WTC11 (cell line): Measurements from ENCODE around the gene TWIST1. TPM values are rescaled to one million over a fixed set of nuclear protein-coding genes. Genes with fewer than 3 reads are reported as not detected.

Experiments
- ATAC-seq: fragments of 200-7000 bp; cut with Tn5 transposase; 2 replicates; pipeline ENCODE4 v1.10.0; 2021; ENCODE audit warnings: mild to moderate bottlenecking, moderate library complexity
- CTCF ChIA-PET: fragments of 300-600 bp; sonication (Branson Sonifier 250); formaldehyde crosslinking; loops from one replicate; lab custom pipeline; 2021; ENCODE audit warnings: antibody characterized with exemption; lab: Charles Lee
- POLR2A ChIA-PET: fragments of 350-600 bp; sonication (Branson Sonifier 250); formaldehyde crosslinking; loops from one replicate; lab custom pipeline; 2021; ENCODE audit warnings: antibody characterized with exemption; lab: Charles Lee
- DNase-seq: peaks from one replicate; pipeline ENCODE4 v3.0.0; 2021; ENCODE audit warnings: low spot score
- H3K27ac Mint-ChIP-seq: 2 replicates; pipeline ENCODE4 v1.8.0; 2021; ENCODE audit warnings: mixed read lengths
- H3K27me3 Mint-ChIP-seq: 2 replicates; pipeline ENCODE4 v1.8.0; 2021; ENCODE audit warnings: low read depth, mild to moderate bottlenecking, moderate library complexity, mixed read lengths
- H3K36me3 Mint-ChIP-seq: 2 replicates; pipeline ENCODE4 v1.8.0; 2021; ENCODE audit warnings: mixed read lengths
- H3K4me1 Mint-ChIP-seq: 2 replicates; pipeline ENCODE4 v1.8.0; 2022; ENCODE audit warnings: mixed read lengths
- H3K4me3 Mint-ChIP-seq: 2 replicates; pipeline ENCODE4 v1.8.0; 2021; ENCODE audit warnings: mild to moderate bottlenecking, moderate library complexity, mixed read lengths
- H3K9me3 Mint-ChIP-seq: 2 replicates; pipeline ENCODE4 v1.8.0; 2021; ENCODE audit warnings: mixed read lengths
- ATF1 ChIP-seq: sonication (generic); formaldehyde crosslinking; IDR thresholded peaks from 2 replicates; pipeline ENCODE4 v1.8.1; 2023; ENCODE audit warnings: mild to moderate bottlenecking, moderate library complexity, missing genetic modification reagents
- ATF6 ChIP-seq: sonication (generic); formaldehyde crosslinking; IDR thresholded peaks from 2 replicates; pipeline ENCODE4 v1.8.1; 2023; ENCODE audit warnings: mild to moderate bottlenecking, missing genetic modification reagents
- GRHL2 ChIP-seq: fragments of 250-450 bp; sonication (Bioruptor Pico); IDR thresholded peaks from 2 replicates; pipeline ENCODE4 v1.8.0; 2022; ENCODE audit warnings: mild to moderate bottlenecking, moderate library complexity; ENCODE audit not compliant: insufficient replicate concordance, severe bottlenecking
- HMGA2 ChIP-seq: fragments of 250-450 bp; sonication (Bioruptor Pico); IDR thresholded peaks from 2 replicates; pipeline ENCODE4 v1.4.0; 2021; ENCODE audit warnings: mild to moderate bottlenecking, moderate library complexity
- NFE2L1 ChIP-seq: sonication (generic); formaldehyde crosslinking; IDR thresholded peaks from 2 replicates; pipeline ENCODE4 v1.8.1; 2023; ENCODE audit warnings: missing genetic modification reagents
- NR3C1 ChIP-seq: sonication (generic); formaldehyde crosslinking; conservative IDR thresholded peaks from 2 replicates; pipeline ENCODE4 v1.8.1; 2023; ENCODE audit warnings: low read depth, mild to moderate bottlenecking, missing genetic modification reagents
- RELA ChIP-seq: sonication (generic); formaldehyde crosslinking; IDR thresholded peaks from 2 replicates; pipeline ENCODE4 v1.8.1; 2022; ENCODE audit warnings: missing genetic modification reagents, mild to moderate bottlenecking, borderline replicate concordance
- SMAD3 ChIP-seq: sonication (generic); formaldehyde crosslinking; IDR thresholded peaks from 2 replicates; pipeline ENCODE4 v1.8.0; 2022; ENCODE audit warnings: missing genetic modification reagents, mild to moderate bottlenecking, borderline replicate concordance
- SOX15 ChIP-seq: fragments of 250-450 bp; sonication (Bioruptor Pico); IDR thresholded peaks from 2 replicates; pipeline ENCODE4 v1.9.0; 2021; ENCODE audit warnings: mild to moderate bottlenecking
- TCF7 ChIP-seq: sonication (generic); formaldehyde crosslinking; IDR thresholded peaks from 2 replicates; pipeline ENCODE4 v1.8.0; 2022; ENCODE audit warnings: mild to moderate bottlenecking, low read depth, missing genetic modification reagents, moderate library complexity
- total RNA-seq: library from RNA; stranded (reverse); gene quantifications from 3 replicates; pipeline ENCODE4 v1.2.3, GENCODE V29; 2021
- TF ChIP-seq, protein P1 (sequence below): sonication (generic); formaldehyde crosslinking; IDR thresholded peaks from 2 replicates; pipeline ENCODE4 v1.8.1; 2023; ENCODE audit warnings: mild to moderate bottlenecking, missing genetic modification reagents, moderate library complexity
- TF ChIP-seq, protein P2 (sequence below): sonication (generic); formaldehyde crosslinking; IDR thresholded peaks from 2 replicates; pipeline ENCODE4 v1.8.0; 2022; ENCODE audit warnings: missing genetic modification reagents
- TF ChIP-seq, protein P3 (sequence below): fragments of 250-450 bp; sonication (Bioruptor Pico); conservative IDR thresholded peaks from 2 replicates; pipeline ENCODE4 v1.9.0; 2021; ENCODE audit warnings: mild to moderate bottlenecking
- TF ChIP-seq, protein P4 (sequence below): fragments of 250-450 bp; sonication (Bioruptor Pico); IDR thresholded peaks from 2 replicates; pipeline ENCODE4 v1.8.0; 2021; ENCODE audit warnings: mild to moderate bottlenecking

TWIST1 gene
- total RNA-seq, 1 experiment from 2014 or later, result not detected

GRCh38 chr7:19107081-19107355 lies 10.4 kb downstream of the TWIST1 start (continued):
- TF ChIP-seq, protein P1, sequence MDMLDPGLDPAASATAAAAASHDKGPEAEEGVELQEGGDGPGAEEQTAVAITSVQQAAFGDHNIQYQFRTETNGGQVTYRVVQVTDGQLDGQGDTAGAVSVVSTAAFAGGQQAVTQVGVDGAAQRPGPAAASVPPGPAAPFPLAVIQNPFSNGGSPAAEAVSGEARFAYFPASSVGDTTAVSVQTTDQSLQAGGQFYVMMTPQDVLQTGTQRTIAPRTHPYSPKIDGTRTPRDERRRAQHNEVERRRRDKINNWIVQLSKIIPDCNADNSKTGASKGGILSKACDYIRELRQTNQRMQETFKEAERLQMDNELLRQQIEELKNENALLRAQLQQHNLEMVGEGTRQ, result no peak
- TF ChIP-seq SOX15 (CRISPR knock-in tag), result no peak
- no peak for TF ChIP-seq HMGA2 (CRISPR knock-in tag)
- no peak for TF ChIP-seq TCF7 (CRISPR knock-in tag)

DNA sequence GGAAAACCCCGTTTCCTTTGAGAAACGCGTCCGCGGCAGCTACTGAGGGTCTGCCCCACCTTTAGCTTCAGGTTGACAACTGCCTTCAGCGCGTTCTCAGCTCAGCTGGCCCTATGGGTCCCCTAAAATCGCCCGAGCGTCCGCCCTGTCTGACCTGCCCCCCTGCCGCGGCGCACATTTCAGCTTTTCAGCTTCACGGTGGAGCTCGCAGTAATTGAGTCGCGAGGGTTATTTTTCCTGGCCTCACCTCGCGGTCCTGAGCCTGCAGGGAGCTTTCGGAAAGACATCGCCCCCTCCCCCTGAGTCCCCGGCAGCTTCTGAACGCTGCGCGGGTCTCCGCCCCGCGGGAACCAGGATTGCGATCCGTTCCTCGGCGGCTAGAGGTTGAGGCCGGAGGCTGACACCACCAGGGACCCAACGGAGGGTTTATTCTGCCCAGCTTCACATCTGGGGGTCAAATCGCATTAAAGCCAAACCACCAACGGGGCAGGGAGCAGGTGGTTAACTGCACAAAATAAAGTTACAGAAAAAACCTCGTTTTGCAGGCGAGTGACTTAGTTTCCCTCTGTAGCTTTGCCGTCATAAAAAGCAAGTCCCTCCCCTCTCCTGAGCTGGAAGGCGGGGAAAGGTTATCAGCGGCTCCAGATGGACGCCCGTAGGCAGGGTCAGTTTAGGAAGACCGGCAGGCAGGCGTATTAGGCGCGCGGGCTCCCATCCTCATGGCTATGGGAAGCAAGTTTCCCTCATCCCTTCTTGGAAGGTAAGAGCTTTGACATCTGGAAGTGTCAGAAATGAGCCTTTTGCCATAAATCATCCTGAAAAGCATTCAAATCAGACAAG lies 11.0 kb downstream of the TWIST1 start:
- Mint-ChIP-seq H3K27ac (no peak overlapping the region), H3K4me1 (peaks cover 59% of the 10 kb centered on the region), H3K9me3 (no peaks in the 10 kb centered on the region), H3K27me3 (peaks cover 100% of the 10 kb centered on the region), H3K36me3 (no peaks in the 10 kb centered on the region), H3K4me3 (peak overlapping the region; percentile 76)
- POLR2A ChIA-PET, result interaction anchor here (1.7 kb wide), 1 partner anchor 10 kb away, joined by 6 read pairs; the partner anchor contains the start of gene TWIST1
- no peak for TF ChIP-seq RELA (CRISPR knock-in tag)
- no peak for TF ChIP-seq ATF6 (CRISPR knock-in tag)
- TF ChIP-seq, protein P2, sequence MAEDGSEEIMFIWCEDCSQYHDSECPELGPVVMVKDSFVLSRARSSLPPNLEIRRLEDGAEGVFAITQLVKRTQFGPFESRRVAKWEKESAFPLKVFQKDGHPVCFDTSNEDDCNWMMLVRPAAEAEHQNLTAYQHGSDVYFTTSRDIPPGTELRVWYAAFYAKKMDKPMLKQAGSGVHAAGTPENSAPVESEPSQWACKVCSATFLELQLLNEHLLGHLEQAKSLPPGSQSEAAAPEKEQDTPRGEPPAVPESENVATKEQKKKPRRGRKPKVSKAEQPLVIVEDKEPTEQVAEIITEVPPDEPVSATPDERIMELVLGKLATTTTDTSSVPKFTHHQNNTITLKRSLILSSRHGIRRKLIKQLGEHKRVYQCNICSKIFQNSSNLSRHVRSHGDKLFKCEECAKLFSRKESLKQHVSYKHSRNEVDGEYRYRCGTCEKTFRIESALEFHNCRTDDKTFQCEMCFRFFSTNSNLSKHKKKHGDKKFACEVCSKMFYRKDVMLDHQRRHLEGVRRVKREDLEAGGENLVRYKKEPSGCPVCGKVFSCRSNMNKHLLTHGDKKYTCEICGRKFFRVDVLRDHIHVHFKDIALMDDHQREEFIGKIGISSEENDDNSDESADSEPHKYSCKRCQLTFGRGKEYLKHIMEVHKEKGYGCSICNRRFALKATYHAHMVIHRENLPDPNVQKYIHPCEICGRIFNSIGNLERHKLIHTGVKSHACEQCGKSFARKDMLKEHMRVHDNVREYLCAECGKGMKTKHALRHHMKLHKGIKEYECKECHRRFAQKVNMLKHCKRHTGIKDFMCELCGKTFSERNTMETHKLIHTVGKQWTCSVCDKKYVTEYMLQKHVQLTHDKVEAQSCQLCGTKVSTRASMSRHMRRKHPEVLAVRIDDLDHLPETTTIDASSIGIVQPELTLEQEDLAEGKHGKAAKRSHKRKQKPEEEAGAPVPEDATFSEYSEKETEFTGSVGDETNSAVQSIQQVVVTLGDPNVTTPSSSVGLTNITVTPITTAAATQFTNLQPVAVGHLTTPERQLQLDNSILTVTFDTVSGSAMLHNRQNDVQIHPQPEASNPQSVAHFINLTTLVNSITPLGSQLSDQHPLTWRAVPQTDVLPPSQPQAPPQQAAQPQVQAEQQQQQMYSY (CRISPR knock-in tag), result peak; percentile 55
- ATAC-seq (peak; percentile 43), DNase-seq (peak; percentile 54)
- CTCF ChIA-PET, result interaction anchor here (0.7 to 2.3 kb wide), 7 partner anchors 13 to 754 kb away, joined by 3 to 7 read pairs (median 5); partner anchors contain the start of gene POLR1F

DNA sequence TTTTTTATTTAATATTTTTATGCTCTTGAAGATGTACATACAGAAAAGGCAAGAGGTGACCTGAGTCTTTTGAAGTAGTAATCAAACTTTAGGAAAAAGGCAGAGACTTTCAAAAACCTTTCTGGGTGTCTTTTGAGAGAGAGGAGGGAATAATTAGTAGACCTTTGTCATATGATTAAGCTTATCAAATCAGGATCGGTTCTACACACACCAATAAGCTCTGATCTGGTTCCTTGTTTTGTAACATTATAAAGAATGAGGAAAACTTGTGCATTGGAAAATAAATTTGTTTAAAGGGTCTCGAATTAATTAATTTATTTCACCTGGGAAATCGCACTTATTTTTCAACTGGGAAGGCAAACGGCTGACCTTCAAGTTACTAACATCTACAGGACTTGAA lies 11.9 kb downstream of the TWIST1 start:
- ChIA-PET POLR2A (no interaction called here), CTCF (interaction anchor here (0.7 to 1.9 kb wide), 5 partner anchors 14 to 753 kb away, joined by 3 to 7 read pairs (median 3); partner anchors contain the start of gene POLR1F)
- Mint-ChIP-seq H3K36me3 (no peaks in the 10 kb centered on the region), H3K9me3 (no peaks in the 10 kb centered on the region), H3K4me1 (peaks cover 57% of the 10 kb centered on the region), H3K4me3 (peak overlapping the region; percentile 76), H3K27me3 (peaks cover 100% of the 10 kb centered on the region), H3K27ac (no peak overlapping the region)
- DNase-seq, result no peak
- TF ChIP-seq GRHL2 (CRISPR knock-in tag) (no peak), SMAD3 (CRISPR knock-in tag) (no peak), NR3C1 (CRISPR knock-in tag) (no peak), ATF1 (no peak), NFE2L1 (no peak)
- TF ChIP-seq, protein P3, sequence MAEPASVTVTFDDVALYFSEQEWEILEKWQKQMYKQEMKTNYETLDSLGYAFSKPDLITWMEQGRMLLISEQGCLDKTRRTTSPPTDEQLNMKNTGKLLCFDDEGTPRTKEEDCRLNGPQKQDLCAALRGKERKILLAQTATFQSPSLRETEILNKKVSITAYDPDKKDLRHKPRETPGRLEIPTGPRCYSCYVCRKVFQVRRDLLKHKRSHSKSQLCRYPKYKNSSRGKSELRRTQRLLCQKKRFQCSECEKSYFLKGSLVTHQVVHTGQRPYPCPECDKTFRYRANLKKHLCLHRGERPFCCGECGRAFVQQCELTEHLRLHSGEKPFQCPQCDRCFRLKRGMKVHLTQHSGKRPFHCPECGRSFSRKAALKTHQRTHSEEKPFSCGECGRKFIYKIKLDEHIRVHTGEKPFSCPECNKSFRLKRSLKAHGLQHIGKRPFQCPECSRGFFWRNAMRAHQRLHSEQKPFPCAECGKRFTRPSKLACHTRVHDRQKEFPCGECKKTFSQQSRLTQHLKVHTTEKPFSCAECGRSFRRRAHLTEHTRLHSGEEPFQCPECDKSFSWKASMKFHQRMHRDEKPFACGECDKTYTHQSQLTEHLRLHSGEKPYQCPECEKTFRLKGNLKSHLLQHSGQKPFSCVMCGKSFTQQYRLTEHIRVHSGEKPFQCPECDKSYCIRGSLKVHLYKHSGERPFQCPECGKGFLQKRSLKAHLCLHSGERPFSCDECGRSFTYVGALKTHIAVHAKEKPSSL (CRISPR knock-in tag), result no peak
- TF ChIP-seq, protein P4, sequence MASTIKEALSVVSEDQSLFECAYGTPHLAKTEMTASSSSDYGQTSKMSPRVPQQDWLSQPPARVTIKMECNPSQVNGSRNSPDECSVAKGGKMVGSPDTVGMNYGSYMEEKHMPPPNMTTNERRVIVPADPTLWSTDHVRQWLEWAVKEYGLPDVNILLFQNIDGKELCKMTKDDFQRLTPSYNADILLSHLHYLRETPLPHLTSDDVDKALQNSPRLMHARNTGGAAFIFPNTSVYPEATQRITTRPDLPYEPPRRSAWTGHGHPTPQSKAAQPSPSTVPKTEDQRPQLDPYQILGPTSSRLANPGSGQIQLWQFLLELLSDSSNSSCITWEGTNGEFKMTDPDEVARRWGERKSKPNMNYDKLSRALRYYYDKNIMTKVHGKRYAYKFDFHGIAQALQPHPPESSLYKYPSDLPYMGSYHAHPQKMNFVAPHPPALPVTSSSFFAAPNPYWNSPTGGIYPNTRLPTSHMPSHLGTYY (CRISPR knock-in tag), result no peak
- TF ChIP-seq, all 79 proteins: peak for 0
- no peak for ATAC-seq
